Erythroblast (primary cell): ENCODE measurements around the gene KAT2B.

ENCODE experiments used
- GATA1 ChIP-seq: IDR thresholded peaks from 2 replicates; pipeline ENCODE4 v1.6.1; 2011; ENCODE audit warnings: low read depth, mild to moderate bottlenecking, control low read depth, low read length, moderate library complexity
- POLR2A ChIP-seq: IDR thresholded peaks from 2 replicates; pipeline ENCODE4 v1.6.1; 2011; ENCODE audit warnings: mild to moderate bottlenecking, low read length

GRCh38 chr3:20154928-20155327, 114.7 kb downstream of the KAT2B start:
- TF ChIP-seq POLR2A = no peak
- no peak for TF ChIP-seq GATA1
